GM12878 (cell line): ENCODE measurements around the gene KRTAP5-8. TPM values are rescaled to one million over a fixed set of nuclear protein-coding genes. Genes with fewer than 3 reads are reported as not detected.
"Not testable (repeated sequence)": the region's sequence is repeated elsewhere in the genome, so short reads cannot be mapped to it uniquely, and the experiment has no call there.

ENCODE experiments used
- ATAC-seq: fragments of 200-7000 bp; cut with Tn5 transposase; 3 replicates; pipeline ENCODE4 v1.9.1; 2020; ENCODE audit warnings: mild to moderate bottlenecking, moderate library complexity
- BruUV-seq: library from RNA; stranded (reverse); fragments of 400-500 nt; replicated peaks from 2 replicates; lab custom pipeline; 2021; lab: Mats Ljungman, UMichigan
- CTCF ChIA-PET: fragments of 300-600 bp; sonication (Branson Sonifier 250); formaldehyde crosslinking; extraction: SDS; loops from one replicate; lab custom pipeline; 2021; ENCODE audit warnings: inconsistent platforms; lab: Yijun Ruan, JAX
- POLR2A ChIA-PET: fragments of 350-600 bp; formaldehyde crosslinking; extraction: SDS; loops from one replicate; lab custom pipeline; 2021; ENCODE audit warnings: inconsistent platforms; lab: Charles Lee
- RAD21 ChIA-PET: fragments of 300-600 bp; sonication (Branson Sonifier 250); formaldehyde crosslinking; loops from one replicate; lab custom pipeline; 2023; ENCODE audit warnings: antibody characterized with exemption; ENCODE audit not compliant: unreplicated experiment; lab: Charles Lee
- SMC1A ChIA-PET: fragments of 300-600 bp; sonication (Branson Sonifier 250); formaldehyde crosslinking; loops from one replicate; lab custom pipeline; 2023; ENCODE audit not compliant: unreplicated experiment, uncharacterized antibody; lab: Charles Lee
- DNase-seq: peaks from one replicate; pipeline ENCODE4 v3.0.0-alpha.2; 2011; ENCODE audit warnings: low read depth, low spot score
- FAIRE-seq: peaks from 3 replicates; lab custom pipeline; 2011; peaks lifted over from hg19 to GRCh38; lab: Jason Lieb, UNC
- H2AFZ ChIP-seq: 2 replicates; pipeline ENCODE4 v1.6.0; 2011; ENCODE audit warnings: low read depth, low read length, control low read depth; ENCODE audit not compliant: control insufficient read depth
- H3K27ac ChIP-seq: 2 replicates; pipeline ENCODE4 v1.5.1; 2011; ENCODE audit warnings: control low read depth; ENCODE audit not compliant: control insufficient read depth, insufficient read depth
- H3K27me3 ChIP-seq, 2 experiments: replicated peaks in 1 of 2; 2 replicates each; pipeline versions ENCODE4 v1.6.0 to v1.6.1; 2011; ENCODE audit warnings: low read length in 1 of 2; ENCODE audit not compliant: control insufficient read depth in 2 of 2, insufficient read depth in 2 of 2
- H3K36me3 ChIP-seq, 2 experiments: 2 replicates each; pipeline ENCODE4 v1.5.1; 2011; ENCODE audit warnings: low read length in 1 of 2; ENCODE audit not compliant: control insufficient read depth in 2 of 2, insufficient read depth in 2 of 2
- H3K4me1 ChIP-seq: 2 replicates; pipeline ENCODE4 v1.6.1; 2011; ENCODE audit warnings: mild to moderate bottlenecking, low read length, moderate library complexity, mixed read lengths; ENCODE audit not compliant: control insufficient read depth, insufficient read depth
- H3K4me2 ChIP-seq: 2 replicates; pipeline ENCODE4 v1.6.0; 2011; ENCODE audit warnings: control low read depth; ENCODE audit not compliant: control insufficient read depth, insufficient read depth
- H3K4me3 ChIP-seq: fragments of 200-600 bp; sonication (generic); 2 replicates; pipeline ENCODE4 v1.5.1; 2016
- H3K79me2 ChIP-seq: 2 replicates; pipeline ENCODE4 v1.6.0; 2011; ENCODE audit warnings: low read length; ENCODE audit not compliant: control insufficient read depth, insufficient read depth
- H3K9ac ChIP-seq: 2 replicates; pipeline ENCODE4 v1.8.0; 2011; ENCODE audit warnings: low read length, control low read depth, mixed read lengths; ENCODE audit not compliant: control insufficient read depth, insufficient read depth
- H3K9me3 ChIP-seq: replicated peaks from 3 replicates; pipeline ENCODE4 v1.5.1; 2011; ENCODE audit warnings: mild to moderate bottlenecking, low read length; ENCODE audit not compliant: control insufficient read depth, insufficient read depth
- H4K20me1 ChIP-seq: 2 replicates; pipeline ENCODE4 v1.6.0; 2011; ENCODE audit not compliant: control insufficient read depth, insufficient read depth
- CHD1 ChIP-seq: IDR thresholded peaks from 2 replicates; pipeline ENCODE4 v1.6.1; 2012; ENCODE audit warnings: low read depth, low read length, improper control_type of control experiment
- GATAD2B ChIP-seq: fragments of 450-650 bp; conservative IDR thresholded peaks from 2 replicates; pipeline ENCODE4 v1.6.1; 2017; ENCODE audit warnings: low read depth, mild to moderate bottlenecking, moderate library complexity
- MEF2A ChIP-seq: IDR thresholded peaks from 2 replicates; pipeline ENCODE4 v1.6.1; 2011; ENCODE audit warnings: low read depth, mild to moderate bottlenecking, low read length, moderate library complexity; ENCODE audit not compliant: insufficient read depth
- NKRF ChIP-seq: fragments of 450-650 bp; conservative IDR thresholded peaks from 2 replicates; pipeline ENCODE4 v1.6.1; 2017; ENCODE audit warnings: mild to moderate bottlenecking, moderate library complexity
- RCOR1 ChIP-seq: conservative IDR thresholded peaks from 2 replicates; pipeline ENCODE4 v1.6.1; 2012; ENCODE audit warnings: low read depth, low read length, improper control_type of control experiment
- RUNX3 ChIP-seq: IDR thresholded peaks from 2 replicates; pipeline ENCODE4 v1.6.1; 2012; ENCODE audit warnings: low read length, inconsistent platforms
- SPI1 ChIP-seq: IDR thresholded peaks from 2 replicates; pipeline ENCODE4 v1.6.1; 2011; ENCODE audit warnings: low read depth, mild to moderate bottlenecking, low read length, moderate library complexity, borderline replicate concordance; ENCODE audit not compliant: insufficient read depth
- ZNF217 ChIP-seq: fragments of 450-650 bp; IDR thresholded peaks from 2 replicates; pipeline ENCODE4 v1.6.1; 2017; ENCODE audit warnings: antibody characterized with exemption, mild to moderate bottlenecking
- ZNF24 ChIP-seq: fragments of 450-650 bp; IDR thresholded peaks from 2 replicates; pipeline ENCODE4 v1.6.1; 2017; ENCODE audit warnings: antibody characterized with exemption, mild to moderate bottlenecking
- WGBS: methylation state at CpG from one replicate; pipeline ENCODE4 v1.1.6; 2016; ENCODE audit warnings: low lambda C conversion rate; ENCODE audit not compliant: insufficient replicate concordance, insufficient coverage; ENCODE audit errors: missing lambda C conversion rate; 5-methylcytosine and 5-hydroxymethylcytosine counted together
- in situ Hi-C: fragments of 300-500 bp; cut with MboI; formaldehyde crosslinking; loops from 9 replicates; pipeline ENCODE4 v1.14.3; 2018; ENCODE audit warnings: mixed read lengths
- intact Hi-C: fragments of 100-400 bp; cut with micrococcal nuclease; formaldehyde crosslinking; loops from one replicate; pipeline ENCODE4 v1.14.2; 2022; ENCODE audit not compliant: unreplicated experiment
- polyA plus RNA-seq, 11 experiments: library from polyadenylated mRNA; depleted of rRNA in 4 of 11; unstranded in 6 of 11; stranded (reverse) in 5 of 11; fragments of >200 nt; fragmentation: Nextera tagmentation in 4 of 11; fragmentation: Illumina TruSeq in 1 of 11; extraction: Ambion mirVana in 4 of 11; extraction: Trizol in 1 of 11; gene quantifications; 1 replicate in 1 of 11; 2 replicates in 10 of 11; pipeline versions ENCODE4 v1.2.1 to v1.2.3, GENCODE V29; 2011 to 2016; ENCODE audit warnings: inconsistent platforms in 2 of 11, missing spikeins in 2 of 11, low read depth in 1 of 11
- total RNA-seq, 4 experiments: library from RNA; depleted of rRNA in 3 of 4; stranded (reverse); fragments of >200 nt in 3 of 4; fragmentation: Illumina TruSeq in 1 of 4; extraction: Trizol in 1 of 4; gene quantifications; 2 replicates each; pipeline versions ENCODE4 v1.2.1 to v1.2.3, GENCODE V29; 2013 to 2021
- TF ChIP-seq, protein P1 (sequence below): fragments of 450-650 bp; IDR thresholded peaks from 2 replicates; pipeline ENCODE4 v1.6.1; 2016; ENCODE audit warnings: mild to moderate bottlenecking, moderate library complexity, borderline replicate concordance

The KRTAP5-8 gene
- total and polyA plus RNA-seq, 10 of the 15 experiments (the other 5 are each of a cell fraction or from before 2014, with no cell fraction given), result 0.07 to 0.36 (median 0.13) TPM; not detected in 6

DNA sequence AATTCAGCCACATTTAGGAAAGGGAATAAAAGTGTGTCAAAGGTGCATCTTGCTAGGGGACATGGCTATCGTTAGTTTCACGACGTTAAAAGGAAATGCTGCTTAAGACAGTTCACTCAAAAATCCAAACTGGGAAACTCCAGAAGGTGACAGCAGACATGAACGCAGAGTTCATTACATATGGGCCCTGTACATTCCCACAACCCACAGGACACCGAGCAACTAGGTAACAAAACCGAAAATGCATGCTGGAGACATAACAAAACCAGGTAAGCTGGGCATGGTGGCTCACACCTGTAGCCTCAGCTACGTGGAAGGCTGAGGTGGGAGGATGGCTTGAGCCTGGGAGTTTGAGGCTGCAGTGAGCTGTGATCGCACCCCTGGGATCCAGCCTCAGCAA, 29.8 kb downstream of the KRTAP5-8 start:
- DNase-seq, FAIRE-seq, ATAC-seq, BruUV-seq, H3K27me3 ChIP-seq, SMC1A ChIA-PET, in situ Hi-C loops, H3K9ac ChIP-seq, H3K9me3 ChIP-seq, RAD21 ChIA-PET, H3K4me3 ChIP-seq, H3K36me3 ChIP-seq, H3K27ac ChIP-seq, H2AFZ ChIP-seq, POLR2A ChIA-PET, H3K4me2 ChIP-seq, H4K20me1 ChIP-seq, H3K79me2 ChIP-seq, H3K4me1 ChIP-seq: not testable (repeated sequence)
- TF ChIP-seq RUNX3, result peak; percentile 10; the same call in 1 of the 2 replicates
- intact Hi-C loops, result loop anchor here (10.0 kb wide), 1 partner anchor 143 kb away; no protein-coding TSS in a partner anchor
- CTCF ChIA-PET, result interaction anchor here (1.6 kb wide), 1 partner anchor 12 kb away, joined by 4 read pairs; no protein-coding TSS in a partner anchor
- WGBS, result 0% methylated on average over 8 of the region's 8 CpGs

DNA sequence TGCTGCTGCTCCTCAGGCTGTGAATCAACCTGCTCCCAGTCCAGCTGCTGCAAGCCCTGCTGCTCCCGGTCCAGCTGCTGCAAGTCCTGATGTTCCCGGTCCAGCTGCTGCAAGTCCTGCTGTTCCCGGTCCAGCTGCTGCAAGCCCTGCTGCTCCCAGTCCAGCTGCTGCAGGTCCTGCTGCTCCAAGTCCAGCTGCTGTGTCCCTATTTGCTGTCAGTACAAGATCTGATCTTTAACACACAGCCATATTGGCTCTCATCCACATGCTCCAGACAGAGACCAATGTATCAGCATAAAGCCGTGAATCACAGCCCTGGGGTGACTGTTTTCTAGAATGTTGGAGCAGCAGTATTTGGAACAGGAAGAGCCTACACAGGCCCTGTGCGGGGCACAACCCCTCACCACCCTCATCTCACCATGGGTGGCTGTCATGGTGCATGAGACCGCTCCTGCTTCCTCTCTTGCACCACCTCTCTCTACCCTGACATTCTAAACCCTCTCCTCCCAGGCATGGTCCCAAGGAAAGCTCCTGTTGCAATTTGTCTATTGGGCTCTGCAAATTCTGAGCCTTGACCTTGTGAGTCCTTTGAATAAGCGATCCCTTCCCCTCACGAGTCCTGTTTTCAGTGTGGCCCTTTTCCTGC, 31.0 kb downstream of the KRTAP5-8 start:
- no TSS peak for BruUV-seq
- TF ChIP-seq, protein P1, sequence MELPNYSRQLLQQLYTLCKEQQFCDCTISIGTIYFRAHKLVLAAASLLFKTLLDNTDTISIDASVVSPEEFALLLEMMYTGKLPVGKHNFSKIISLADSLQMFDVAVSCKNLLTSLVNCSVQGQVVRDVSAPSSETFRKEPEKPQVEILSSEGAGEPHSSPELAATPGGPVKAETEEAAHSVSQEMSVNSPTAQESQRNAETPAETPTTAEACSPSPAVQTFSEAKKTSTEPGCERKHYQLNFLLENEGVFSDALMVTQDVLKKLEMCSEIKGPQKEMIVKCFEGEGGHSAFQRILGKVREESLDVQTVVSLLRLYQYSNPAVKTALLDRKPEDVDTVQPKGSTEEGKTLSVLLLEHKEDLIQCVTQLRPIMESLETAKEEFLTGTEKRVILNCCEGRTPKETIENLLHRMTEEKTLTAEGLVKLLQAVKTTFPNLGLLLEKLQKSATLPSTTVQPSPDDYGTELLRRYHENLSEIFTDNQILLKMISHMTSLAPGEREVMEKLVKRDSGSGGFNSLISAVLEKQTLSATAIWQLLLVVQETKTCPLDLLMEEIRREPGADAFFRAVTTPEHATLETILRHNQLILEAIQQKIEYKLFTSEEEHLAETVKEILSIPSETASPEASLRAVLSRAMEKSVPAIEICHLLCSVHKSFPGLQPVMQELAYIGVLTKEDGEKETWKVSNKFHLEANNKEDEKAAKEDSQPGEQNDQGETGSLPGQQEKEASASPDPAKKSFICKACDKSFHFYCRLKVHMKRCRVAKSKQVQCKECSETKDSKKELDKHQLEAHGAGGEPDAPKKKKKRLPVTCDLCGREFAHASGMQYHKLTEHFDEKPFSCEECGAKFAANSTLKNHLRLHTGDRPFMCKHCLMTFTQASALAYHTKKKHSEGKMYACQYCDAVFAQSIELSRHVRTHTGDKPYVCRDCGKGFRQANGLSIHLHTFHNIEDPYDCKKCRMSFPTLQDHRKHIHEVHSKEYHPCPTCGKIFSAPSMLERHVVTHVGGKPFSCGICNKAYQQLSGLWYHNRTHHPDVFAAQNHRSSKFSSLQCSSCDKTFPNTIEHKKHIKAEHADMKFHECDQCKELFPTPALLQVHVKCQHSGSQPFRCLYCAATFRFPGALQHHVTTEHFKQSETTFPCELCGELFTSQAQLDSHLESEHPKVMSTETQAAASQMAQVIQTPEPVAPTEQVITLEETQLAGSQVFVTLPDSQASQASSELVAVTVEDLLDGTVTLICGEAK, result no peak
- TF ChIP-seq CHD1 (no peak), MEF2A (no peak), GATAD2B (no peak), ZNF24 (no peak), RCOR1 (no peak), SPI1 (no peak), ZNF217 (no peak), NKRF (no peak)
- TF ChIP-seq, all 136 proteins: peak for 0
- Histone ChIP-seq H3K4me1 (no peaks in the 10 kb centered on the region), H3K4me2 (no peak overlapping the region), H3K9me3 (no peaks in the 10 kb centered on the region), H3K9ac (no peak overlapping the region), H3K27me3 (no peaks in the 10 kb centered on the region), H3K4me3 (no peak overlapping the region), H3K79me2 (no peaks in the 10 kb centered on the region), H3K27ac (no peak overlapping the region), H3K36me3 (no peaks in the 10 kb centered on the region), H2AFZ (no peak overlapping the region), H4K20me1 (no peaks in the 10 kb centered on the region)
- CTCF ChIA-PET, result interaction anchor here (1.6 kb wide), 1 partner anchor 11 kb away, joined by 4 read pairs; no protein-coding TSS in a partner anchor
- RAD21 ChIA-PET, result no interaction called here
- SMC1A ChIA-PET, result no interaction called here
- no peak for FAIRE-seq
- intact Hi-C loops (loop anchor here (10.0 kb wide), 1 partner anchor 144 kb away; no protein-coding TSS in a partner anchor), in situ Hi-C loops (no loop called here)
- POLR2A ChIA-PET, result no interaction called here
- DNase-seq, result no peak
- 53% methylated on average over 8 of the region's 8 CpGs for WGBS
- no peak for ATAC-seq
